A549 (cell line): ENCODE measurements around the gene MKNK1. TPM values are rescaled to one million over a fixed set of nuclear protein-coding genes. Genes with fewer than 3 reads are reported as not detected.

Experiments used
- ATAC-seq, 2 experiments: fragments of 200-7000 bp in 1 of 2; fragments of >200 bp in 1 of 2; cut with Nextera tagmentation in 1 of 2; cut with Tn5 transposase in 1 of 2; 3 replicates each; pipeline versions ENCODE4 v1.8.0 to v1.9.1; 2018 to 2020; ENCODE audit warnings: mild to moderate bottlenecking in 1 of 2, moderate library complexity in 1 of 2
- CTCF ChIA-PET: fragments of 300-600 bp; sonication (Branson Sonifier 250); formaldehyde crosslinking; extraction: SDS; loops from one replicate; lab custom pipeline; 2021; ENCODE audit warnings: antibody characterized with exemption, inconsistent platforms; lab: Yijun Ruan, JAX
- POLR2A ChIA-PET: fragments of 350-600 bp; formaldehyde crosslinking; extraction: SDS; loops from one replicate; lab custom pipeline; 2021; ENCODE audit warnings: antibody characterized with exemption, inconsistent platforms; lab: Yijun Ruan, JAX
- DNase-seq, 2 experiments: peaks; one replicate each; pipeline versions ENCODE4 v3.0.0 to v3.0.0-alpha.2; 2011 to 2016; ENCODE audit warnings: low read depth in 1 of 2, low spot score in 1 of 2
- FAIRE-seq: peaks from 2 replicates; lab custom pipeline; 2011; peaks lifted over from hg19 to GRCh38; lab: Jason Lieb, UNC
- H3K27ac ChIP-seq, 2 experiments: fragments of >200 bp; sonication (Bioruptor Twin); formaldehyde crosslinking; 3 replicates each; pipeline ENCODE4 v1.5.1; 2016 to 2017
- H3K4me1 ChIP-seq: fragments of >200 bp; sonication (Bioruptor Twin); formaldehyde crosslinking; 3 replicates; pipeline ENCODE4 v1.6.1; 2016
- H3K4me2 ChIP-seq: fragments of >200 bp; sonication (Bioruptor Twin); formaldehyde crosslinking; 3 replicates; pipeline ENCODE4 v1.6.1; 2016
- H3K4me3 ChIP-seq: fragments of >200 bp; sonication (Bioruptor Twin); formaldehyde crosslinking; 3 replicates; pipeline ENCODE4 v1.5.1; 2016
- H3K9me3 ChIP-seq: fragments of >200 bp; sonication (Bioruptor Twin); formaldehyde crosslinking; 3 replicates; pipeline ENCODE4 v1.6.1; 2016
- BCL3 ChIP-seq: fragments of >200 bp; sonication (Bioruptor Twin); formaldehyde crosslinking; IDR thresholded peaks from 3 replicates; pipeline ENCODE4 v1.6.1; 2016
- CBX2 ChIP-seq: fragments of 200-600 bp; sonication (generic); IDR thresholded peaks from 2 replicates; pipeline ENCODE4 v1.6.1; 2016; ENCODE audit warnings: low read depth, mild to moderate bottlenecking, borderline replicate concordance
- CBX8 ChIP-seq: fragments of 200-600 bp; sonication (generic); IDR thresholded peaks from 2 replicates; pipeline ENCODE4 v1.6.1; 2016
- CHD4 ChIP-seq: fragments of 200-600 bp; sonication (generic); IDR thresholded peaks from 2 replicates; pipeline ENCODE4 v1.6.1; 2016; ENCODE audit warnings: antibody characterized with exemption, mild to moderate bottlenecking, borderline replicate concordance
- CTCF ChIP-seq: fragments of >200 bp; sonication (Bioruptor Twin); formaldehyde crosslinking; IDR thresholded peaks from 3 replicates; pipeline ENCODE4 v1.5.1; 2016
- EHF ChIP-seq: fragments of 250-450 bp; sonication (Bioruptor Pico); IDR thresholded peaks from 2 replicates; pipeline ENCODE4 v1.5.0; 2020; ENCODE audit warnings: mild to moderate bottlenecking
- EHMT2 ChIP-seq: fragments of 200-600 bp; sonication (generic); IDR thresholded peaks from 2 replicates; pipeline ENCODE4 v1.6.1; 2016; ENCODE audit warnings: antibody characterized with exemption, low read depth, mild to moderate bottlenecking, moderate library complexity
- ELK1 ChIP-seq: fragments of 150-350 bp; IDR thresholded peaks from 2 replicates; pipeline ENCODE4 v1.6.1; 2014; ENCODE audit warnings: low read depth, mild to moderate bottlenecking, low read length
- EP300 ChIP-seq, 2 experiments: fragments of >200 bp; sonication (Bioruptor Twin); formaldehyde crosslinking; IDR thresholded peaks; 2 replicates in 1 of 2; 3 replicates in 1 of 2; pipeline ENCODE4 v1.6.1; 2016 to 2017
- FOSL2 ChIP-seq, 2 experiments: fragments of 450-650 bp in 1 of 2; fragments of >200 bp in 1 of 2; sonication (Bioruptor Twin) in 1 of 2; formaldehyde crosslinking; IDR thresholded peaks; 2 replicates each; pipeline versions ENCODE4 v1.5.0 to v1.6.1; 2016 to 2020; ENCODE audit warnings: mild to moderate bottlenecking in 1 of 2, moderate library complexity in 1 of 2
- FOXS1 ChIP-seq: fragments of 250-450 bp; sonication (Bioruptor Pico); IDR thresholded peaks from 2 replicates; pipeline ENCODE4 v1.5.0; 2020; ENCODE audit warnings: mild to moderate bottlenecking, moderate library complexity
- GATA3 ChIP-seq: IDR thresholded peaks from 2 replicates; pipeline ENCODE4 v1.6.1; 2012; ENCODE audit warnings: borderline replicate concordance
- HEYL ChIP-seq: fragments of 250-450 bp; sonication (Bioruptor Pico); IDR thresholded peaks from 2 replicates; pipeline ENCODE4 v1.8.0; 2021; ENCODE audit warnings: mild to moderate bottlenecking, moderate library complexity
- HOXB5 ChIP-seq: fragments of 250-450 bp; sonication (Bioruptor Pico); IDR thresholded peaks from 2 replicates; pipeline ENCODE4 v1.5.0; 2020; ENCODE audit warnings: mild to moderate bottlenecking, moderate library complexity
- JUN ChIP-seq, 2 experiments: fragments of >200 bp; sonication (Bioruptor Twin); formaldehyde crosslinking; IDR thresholded peaks; 2 replicates in 1 of 2; 3 replicates in 1 of 2; pipeline ENCODE4 v1.6.1; 2016 to 2017
- JUNB ChIP-seq: fragments of >200 bp; sonication (Bioruptor Twin); formaldehyde crosslinking; IDR thresholded peaks from 2 replicates; pipeline ENCODE4 v1.6.1; 2016
- KDM1A ChIP-seq: fragments of 200-600 bp; sonication (generic); IDR thresholded peaks from 2 replicates; pipeline ENCODE4 v1.6.1; 2016; ENCODE audit warnings: low read depth, mild to moderate bottlenecking
- MAFK ChIP-seq: fragments of 450-650 bp; IDR thresholded peaks from 2 replicates; pipeline ENCODE4 v1.6.1; 2014; ENCODE audit not compliant: partially characterized antibody
- MAX ChIP-seq: IDR thresholded peaks from 2 replicates; pipeline ENCODE4 v1.6.1; 2012
- MAZ ChIP-seq: fragments of 150-350 bp; IDR thresholded peaks from 2 replicates; pipeline ENCODE4 v1.6.1; 2014; ENCODE audit warnings: antibody characterized with exemption, low read depth, low read length, borderline replicate concordance
- MYC ChIP-seq: IDR thresholded peaks from 2 replicates; pipeline ENCODE4 v1.6.1; 2012; ENCODE audit warnings: mild to moderate bottlenecking, inconsistent platforms, low read length, improper control_type of control experiment, borderline replicate concordance
- NR3C1 ChIP-seq: fragments of >200 bp; sonication (Bioruptor Twin); formaldehyde crosslinking; IDR thresholded peaks from 3 replicates; pipeline ENCODE4 v1.6.1; 2017
- POLR2A ChIP-seq: IDR thresholded peaks from 2 replicates; pipeline ENCODE4 v1.6.1; 2012; ENCODE audit warnings: mild to moderate bottlenecking, low read length
- RARB ChIP-seq: fragments of 250-450 bp; sonication (Bioruptor Pico); IDR thresholded peaks from 2 replicates; pipeline ENCODE4 v1.8.0; 2021; ENCODE audit warnings: mild to moderate bottlenecking, moderate library complexity
- RCOR1 ChIP-seq: fragments of 150-350 bp; IDR thresholded peaks from 2 replicates; pipeline ENCODE4 v1.6.1; 2014; ENCODE audit warnings: antibody characterized with exemption, low read length, low read depth
- RNF2 ChIP-seq: fragments of 200-600 bp; sonication (generic); IDR thresholded peaks from 2 replicates; pipeline ENCODE4 v1.6.1; 2016; ENCODE audit warnings: low read depth, mild to moderate bottlenecking, antibody characterized with exemption, moderate library complexity, borderline replicate concordance
- SMC3 ChIP-seq: fragments of >200 bp; sonication (Bioruptor Twin); formaldehyde crosslinking; IDR thresholded peaks from 3 replicates; pipeline ENCODE4 v1.6.1; 2018; ENCODE audit warnings: inconsistent platforms
- TFCP2L1 ChIP-seq: fragments of 250-450 bp; sonication (Bioruptor Pico); IDR thresholded peaks from 2 replicates; pipeline ENCODE4 v1.5.0; 2021; ENCODE audit warnings: mild to moderate bottlenecking
- TP53 ChIP-seq: fragments of 250-450 bp; sonication (Bioruptor Pico); IDR thresholded peaks from 2 replicates; pipeline ENCODE4 v1.5.0; 2021; ENCODE audit warnings: mild to moderate bottlenecking, moderate library complexity
- ZNF302 ChIP-seq: fragments of 250-450 bp; sonication (Bioruptor Pico); IDR thresholded peaks from 2 replicates; pipeline ENCODE4 v1.9.0; 2021; ENCODE audit warnings: inconsistent platforms, mild to moderate bottlenecking, moderate library complexity
- ZSCAN20 ChIP-seq: fragments of 250-450 bp; sonication (Bioruptor Pico); IDR thresholded peaks from 2 replicates; pipeline ENCODE4 v1.8.0; 2022; ENCODE audit warnings: mild to moderate bottlenecking, moderate library complexity
- polyA plus RNA-seq, 4 experiments: library from polyadenylated mRNA; depleted of rRNA in 3 of 4; stranded (reverse); fragments of >200 nt; fragmentation: RNase III in 1 of 4; extraction: RNeasy Plus Mini Kit Qiagen cat#74134 plus additional on column Dnase treatment in 1 of 4; gene quantifications; 2 replicates in 3 of 4; 3 replicates in 1 of 4; pipeline ENCODE4 v1.2.3, GENCODE V29; 2011 to 2017
- TF ChIP-seq, protein P1 (sequence below): fragments of 250-450 bp; sonication (Bioruptor Pico); IDR thresholded peaks from 2 replicates; pipeline ENCODE4 v1.5.0; 2021; ENCODE audit warnings: mild to moderate bottlenecking, moderate library complexity, borderline replicate concordance
- TF ChIP-seq, protein P2 (sequence below): fragments of 450-650 bp; IDR thresholded peaks from 2 replicates; pipeline ENCODE4 v1.6.1; 2014; ENCODE audit warnings: antibody characterized with exemption

The MKNK1 gene
- polyA plus RNA-seq, 2 of the 4 experiments (the other 2 are of a cell fraction) = 20.8 to 28.4 TPM

- Histone ChIP-seq H3K27ac (peak overlapping the region; percentile 53 to 70; a peak in 5 of 6 replicates), H3K4me3 (no peak overlapping the region), H3K9me3 (no peaks in the 10 kb centered on the region), H3K4me2 (peak overlapping the region; percentile 67), H3K4me1 (peaks cover 38% of the 10 kb centered on the region)
- TF ChIP-seq JUN (IDR thresholded peaks at IDR 0.05) = no peak
- no peak for TF ChIP-seq CHD4
- TF ChIP-seq, protein P1, sequence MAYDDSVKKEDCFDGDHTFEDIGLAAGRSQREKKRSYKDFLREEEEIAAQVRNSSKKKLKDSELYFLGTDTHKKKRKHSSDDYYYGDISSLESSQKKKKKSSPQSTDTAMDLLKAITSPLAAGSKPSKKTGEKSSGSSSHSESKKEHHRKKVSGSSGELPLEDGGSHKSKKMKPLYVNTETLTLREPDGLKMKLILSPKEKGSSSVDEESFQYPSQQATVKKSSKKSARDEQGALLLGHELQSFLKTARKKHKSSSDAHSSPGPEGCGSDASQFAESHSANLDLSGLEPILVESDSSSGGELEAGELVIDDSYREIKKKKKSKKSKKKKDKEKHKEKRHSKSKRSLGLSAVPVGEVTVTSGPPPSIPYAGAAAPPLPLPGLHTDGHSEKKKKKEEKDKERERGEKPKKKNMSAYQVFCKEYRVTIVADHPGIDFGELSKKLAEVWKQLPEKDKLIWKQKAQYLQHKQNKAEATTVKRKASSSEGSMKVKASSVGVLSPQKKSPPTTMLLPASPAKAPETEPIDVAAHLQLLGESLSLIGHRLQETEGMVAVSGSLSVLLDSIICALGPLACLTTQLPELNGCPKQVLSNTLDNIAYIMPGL (CRISPR knock-in tag) = no peak
- TF ChIP-seq HOXB5 (CRISPR knock-in tag) = 0 out of 2 replicates have a peak, but pooled peaks have one; percentile 57
- TF ChIP-seq POLR2A = no peak
- no peak for TF ChIP-seq NR3C1
- TF ChIP-seq GATA3 = peak; percentile 19; the same call in 1 of the 2 replicates
- TF ChIP-seq ELK1 = no peak
- no peak for TF ChIP-seq CBX2
- no peak for TF ChIP-seq EHF (CRISPR knock-in tag)
- TF ChIP-seq FOXS1 (CRISPR knock-in tag) = no peak
- no peak for TF ChIP-seq EP300 (IDR thresholded peaks at IDR 0.05)
- TF ChIP-seq MAZ = no peak
- no peak for TF ChIP-seq TP53 (CRISPR knock-in tag)
- no peak for TF ChIP-seq CTCF
- no peak for TF ChIP-seq RNF2
- TF ChIP-seq ZSCAN20 = no peak
- TF ChIP-seq TFCP2L1 (CRISPR knock-in tag) = no peak
- no peak for TF ChIP-seq SMC3
- no peak for TF ChIP-seq RARB
- TF ChIP-seq MYC = no peak
- no peak for TF ChIP-seq ZNF302 (CRISPR knock-in tag)
- TF ChIP-seq RCOR1 = no peak
- TF ChIP-seq HEYL (CRISPR knock-in tag) = no peak
- no peak for TF ChIP-seq FOSL2 (IDR thresholded peaks at IDR 0.05)
- TF ChIP-seq FOSL2 (CRISPR knock-in tag; IDR thresholded peaks at IDR 0.05) = no peak
- TF ChIP-seq MAFK = no peak
- TF ChIP-seq, protein P2, sequence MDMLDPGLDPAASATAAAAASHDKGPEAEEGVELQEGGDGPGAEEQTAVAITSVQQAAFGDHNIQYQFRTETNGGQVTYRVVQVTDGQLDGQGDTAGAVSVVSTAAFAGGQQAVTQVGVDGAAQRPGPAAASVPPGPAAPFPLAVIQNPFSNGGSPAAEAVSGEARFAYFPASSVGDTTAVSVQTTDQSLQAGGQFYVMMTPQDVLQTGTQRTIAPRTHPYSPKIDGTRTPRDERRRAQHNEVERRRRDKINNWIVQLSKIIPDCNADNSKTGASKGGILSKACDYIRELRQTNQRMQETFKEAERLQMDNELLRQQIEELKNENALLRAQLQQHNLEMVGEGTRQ = no peak
- TF ChIP-seq KDM1A = no peak
- TF ChIP-seq EHMT2 = peak; percentile 73; the same call in 1 of the 2 replicates
- TF ChIP-seq CBX8 = no peak
- TF ChIP-seq JUNB = 0 out of 2 replicates have a peak, but pooled peaks have one; percentile 19
- 0 out of 2 replicates have a peak, but pooled peaks have one; percentile 15 for TF ChIP-seq MAX
- TF ChIP-seq BCL3 = no peak
- ChIA-PET POLR2A (interaction anchor here (1.1 kb wide), 1 partner anchor 39 kb away, joined by 4 read pairs; the partner anchor contains the start of gene MKNK1), CTCF (interaction anchor here (0.8 kb wide), 1 partner anchor 9 kb away, joined by 3 read pairs; no protein-coding TSS in a partner anchor)
- peak; percentile 78 to 98 for ATAC-seq
- FAIRE-seq = peak; percentile 86
- DNase-seq = peak in 1 of 2 experiments; percentile 70
Observed at GRCh38 chr1:46643368-46643775, 39.3 kb upstream of the MKNK1 start.
